Measurements from ENCODE around the gene PLEKHA6.

The PLEKHA6 gene

DNA sequence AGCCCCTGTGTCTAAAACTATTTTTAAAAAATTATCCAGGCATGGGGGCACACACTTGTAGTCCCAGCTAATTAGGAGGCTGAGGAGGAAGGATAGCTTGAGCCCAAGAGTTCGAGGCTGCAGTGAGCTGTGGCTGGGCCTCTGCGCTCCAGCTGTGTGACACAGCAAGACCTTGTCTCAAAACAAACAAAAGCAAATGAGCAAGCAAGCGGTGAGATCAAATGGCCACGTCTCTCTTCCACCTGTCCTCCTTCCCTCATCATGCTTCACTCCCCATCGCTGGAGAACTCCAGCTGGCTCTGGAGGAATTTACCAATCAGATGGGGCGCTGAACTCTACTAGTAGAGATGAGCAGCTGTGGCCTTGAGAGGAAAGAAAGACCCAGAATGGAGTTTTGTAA, 179.6 kb downstream of the PLEKHA6 start:
- TF ChIP-seq, protein P1, sequence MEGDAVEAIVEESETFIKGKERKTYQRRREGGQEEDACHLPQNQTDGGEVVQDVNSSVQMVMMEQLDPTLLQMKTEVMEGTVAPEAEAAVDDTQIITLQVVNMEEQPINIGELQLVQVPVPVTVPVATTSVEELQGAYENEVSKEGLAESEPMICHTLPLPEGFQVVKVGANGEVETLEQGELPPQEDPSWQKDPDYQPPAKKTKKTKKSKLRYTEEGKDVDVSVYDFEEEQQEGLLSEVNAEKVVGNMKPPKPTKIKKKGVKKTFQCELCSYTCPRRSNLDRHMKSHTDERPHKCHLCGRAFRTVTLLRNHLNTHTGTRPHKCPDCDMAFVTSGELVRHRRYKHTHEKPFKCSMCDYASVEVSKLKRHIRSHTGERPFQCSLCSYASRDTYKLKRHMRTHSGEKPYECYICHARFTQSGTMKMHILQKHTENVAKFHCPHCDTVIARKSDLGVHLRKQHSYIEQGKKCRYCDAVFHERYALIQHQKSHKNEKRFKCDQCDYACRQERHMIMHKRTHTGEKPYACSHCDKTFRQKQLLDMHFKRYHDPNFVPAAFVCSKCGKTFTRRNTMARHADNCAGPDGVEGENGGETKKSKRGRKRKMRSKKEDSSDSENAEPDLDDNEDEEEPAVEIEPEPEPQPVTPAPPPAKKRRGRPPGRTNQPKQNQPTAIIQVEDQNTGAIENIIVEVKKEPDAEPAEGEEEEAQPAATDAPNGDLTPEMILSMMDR (IDR thresholded peaks at IDR 0.05; ENCODE audit: borderline replicate concordance, control extremely low read depth, extremely low read depth, insufficient read depth, missing control alignments): no peak
- in situ Hi-C loops (cut with MboI; ENCODE audit: low sequenced_read_pairs, unreplicated experiment): no loop called here
- DNase-seq (ENCODE audit: low spot score): no peak

DNA sequence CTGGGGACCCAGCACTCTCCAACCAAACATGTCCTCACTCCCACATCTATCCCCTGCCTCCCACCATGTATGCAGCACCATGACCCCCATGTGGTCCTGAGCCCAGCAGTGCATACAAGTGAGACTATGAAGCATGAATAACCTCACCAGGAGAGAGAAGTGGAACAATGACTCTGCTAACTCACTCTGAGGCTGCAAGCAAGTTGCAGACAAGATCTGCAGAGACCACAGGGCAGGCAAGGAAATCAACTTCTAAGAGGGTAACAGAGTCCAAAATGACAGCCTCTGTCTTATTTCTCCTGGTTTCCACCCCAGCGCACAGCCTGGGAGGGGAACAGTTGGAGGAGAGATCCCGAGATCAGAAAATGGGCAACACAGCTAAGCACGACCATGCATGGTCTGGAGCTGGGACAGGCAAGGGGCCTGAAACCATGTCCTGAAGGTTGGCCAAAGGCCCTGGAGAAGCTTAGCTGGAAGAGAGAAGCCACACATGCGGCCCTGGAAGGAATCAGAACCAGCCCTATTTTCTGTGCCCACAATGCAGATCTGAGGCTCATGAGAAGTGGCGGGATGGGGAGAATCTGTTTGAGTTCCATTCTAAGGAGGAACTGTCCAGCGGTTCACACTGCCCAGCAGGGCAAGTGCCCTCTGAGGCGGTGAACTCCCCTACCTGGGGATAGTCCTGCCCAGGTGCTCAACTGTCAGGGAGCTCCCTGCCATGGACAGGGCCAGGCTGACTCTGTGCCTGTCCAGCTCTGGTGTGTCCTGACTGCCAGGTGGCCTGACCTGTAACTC, 181.0 kb downstream of the PLEKHA6 start:
- DNase-seq (ENCODE audit: low spot score): no peak
- TF ChIP-seq, protein P1 (IDR thresholded peaks at IDR 0.05; ENCODE audit: borderline replicate concordance, control extremely low read depth, extremely low read depth, insufficient read depth, missing control alignments): no peak
- in situ Hi-C loops (cut with MboI; ENCODE audit: low sequenced_read_pairs, unreplicated experiment): no loop called here

DNA sequence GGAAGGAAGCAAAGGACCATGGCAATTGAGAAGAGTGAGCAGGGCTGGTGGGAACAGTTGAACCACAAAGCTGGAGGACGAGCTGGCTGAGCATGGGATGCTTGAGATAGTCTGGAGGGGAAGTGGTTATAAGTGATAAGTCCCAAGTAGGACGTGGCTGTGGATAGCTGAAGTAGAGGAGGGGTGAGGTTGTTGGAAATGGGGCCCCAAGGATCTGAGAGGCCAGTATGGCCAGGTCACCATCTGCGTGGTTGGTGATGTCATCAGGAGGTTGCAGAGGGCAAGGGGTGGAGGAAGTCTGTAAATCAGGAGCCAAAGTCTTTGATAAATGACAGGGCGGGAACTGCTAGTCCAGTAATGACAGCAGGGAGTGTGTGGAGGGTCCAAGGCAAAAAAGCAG, 182.6 kb downstream of the PLEKHA6 start:
- in situ Hi-C loops (cut with MboI; ENCODE audit: low sequenced_read_pairs, unreplicated experiment): no loop called here
- DNase-seq (ENCODE audit: low spot score): no peak
- TF ChIP-seq, protein P1 (IDR thresholded peaks at IDR 0.05; ENCODE audit: borderline replicate concordance, control extremely low read depth, extremely low read depth, insufficient read depth, missing control alignments): no peak

DNA sequence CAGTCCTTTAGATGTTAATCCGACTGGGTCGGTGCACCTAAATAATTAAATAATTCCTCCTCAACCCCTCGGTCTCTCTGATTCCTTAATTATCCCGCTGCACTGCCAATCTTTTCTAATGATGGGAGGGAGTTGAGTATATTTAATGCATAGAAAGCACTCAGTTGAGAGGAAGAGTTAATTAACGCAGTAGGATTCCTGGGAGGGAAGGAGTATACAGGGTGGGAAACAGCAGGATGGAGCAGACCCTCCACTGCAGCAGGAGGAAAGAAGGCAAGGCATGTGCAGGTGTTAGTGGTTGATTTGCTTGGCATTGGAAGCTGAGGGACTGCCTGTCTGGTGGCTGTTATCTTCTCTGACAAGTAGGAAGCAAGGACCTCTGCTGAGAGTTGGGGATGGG, 183.7 kb downstream of the PLEKHA6 start:
- in situ Hi-C loops (cut with MboI; ENCODE audit: low sequenced_read_pairs, unreplicated experiment): no loop called here
- TF ChIP-seq, protein P1 (IDR thresholded peaks at IDR 0.05; ENCODE audit: borderline replicate concordance, control extremely low read depth, extremely low read depth, insufficient read depth, missing control alignments): no peak
- DNase-seq (ENCODE audit: low spot score): no peak

DNA sequence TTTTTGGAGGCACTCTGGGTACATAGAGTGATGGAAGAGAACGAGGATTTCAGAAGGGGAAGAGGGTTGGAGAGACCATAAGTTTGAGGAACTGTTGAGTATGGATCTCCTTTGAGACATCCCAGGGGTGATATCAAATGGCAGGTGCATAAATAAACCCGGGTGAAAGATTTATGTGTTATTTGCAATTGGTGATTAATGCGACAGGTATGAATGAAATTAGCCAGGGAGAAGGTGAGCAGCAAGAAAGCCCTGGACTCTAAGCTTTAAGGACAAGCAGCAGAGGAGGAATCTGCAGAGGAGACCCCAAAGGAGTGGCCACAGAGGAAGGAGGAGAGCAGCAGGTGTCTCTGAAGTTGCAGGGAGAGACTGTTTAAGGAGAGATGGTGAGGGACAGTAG, 184.8 kb downstream of the PLEKHA6 start:
- TF ChIP-seq, protein P1 (IDR thresholded peaks at IDR 0.05; ENCODE audit: borderline replicate concordance, control extremely low read depth, extremely low read depth, insufficient read depth, missing control alignments): no peak
- in situ Hi-C loops (cut with MboI; ENCODE audit: low sequenced_read_pairs, unreplicated experiment): no loop called here
- DNase-seq (ENCODE audit: low spot score): no peak

DNA sequence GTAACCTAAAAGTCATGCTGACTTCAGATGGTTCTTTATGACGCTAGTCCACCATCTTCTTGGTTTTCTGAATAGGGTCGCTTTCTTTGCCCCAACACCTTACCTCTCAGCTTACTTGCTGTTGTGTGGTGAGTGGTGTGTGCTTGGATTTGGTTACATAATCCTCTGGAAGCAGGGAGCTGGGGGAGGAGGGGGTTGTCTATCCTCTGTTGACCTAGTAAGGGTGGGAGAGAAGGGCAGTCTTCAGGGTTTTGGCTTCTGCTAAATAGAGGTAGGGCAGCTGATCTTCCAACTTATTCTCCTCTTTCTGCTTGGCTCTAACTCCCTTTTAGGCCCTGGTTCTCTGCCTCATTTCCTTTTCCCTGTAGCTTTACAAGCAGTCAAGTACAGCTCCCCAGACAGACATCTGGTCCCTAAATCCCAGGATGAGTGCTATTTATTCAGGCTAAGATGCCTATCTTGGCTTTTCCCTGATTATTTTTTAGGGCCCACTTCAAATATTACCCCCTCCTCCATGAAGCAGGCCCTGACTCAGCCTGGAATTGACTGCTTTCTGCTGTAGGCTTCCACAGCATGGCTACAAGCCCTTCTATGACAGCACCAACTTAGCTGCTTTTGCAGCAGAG, 187.2 kb downstream of the PLEKHA6 start:
- in situ Hi-C loops (cut with MboI; ENCODE audit: low sequenced_read_pairs, unreplicated experiment): no loop called here
- DNase-seq (ENCODE audit: low spot score): no peak
- TF ChIP-seq, protein P1 (IDR thresholded peaks at IDR 0.05; ENCODE audit: borderline replicate concordance, control extremely low read depth, extremely low read depth, insufficient read depth, missing control alignments): no peak
